Breast epithelium (tissue), 4 donors: ENCODE data around the gene KCND3. TPM values are rescaled to one million over a fixed set of nuclear protein-coding genes. Genes with fewer than 3 reads are reported as not detected.

Experiments
- DNase-seq, 2 donors: peaks; one replicate each; pipeline ENCODE4 v3.0.0-alpha.2; 2019; ENCODE audit warnings: low spot score in 2 of 2
- H3K27ac ChIP-seq, 2 donors: fragments of 200-600 bp; sonication (generic) in 1 of 2; one replicate each; pipeline ENCODE4 v1.5.1; 2016 to 2019; ENCODE audit warnings: mild to moderate bottlenecking in 1 of 2
- H3K27me3 ChIP-seq, 2 donors: fragments of 200-600 bp; sonication (generic) in 1 of 2; one replicate each; pipeline versions ENCODE4 v1.5.1 to v1.6.0; 2017 to 2019; ENCODE audit warnings: control low read depth in 1 of 2, mild to moderate bottlenecking in 1 of 2
- H3K36me3 ChIP-seq: fragments of 200-600 bp; one replicate; pipeline ENCODE4 v1.5.1; 2019
- H3K4me1 ChIP-seq, 2 donors: fragments of 200-600 bp; sonication (generic); one replicate each; pipeline ENCODE4 v1.5.1; 2016 to 2019; ENCODE audit warnings: control low read depth in 1 of 2
- H3K4me3 ChIP-seq, 3 donors: fragments of 200-600 bp; sonication (generic); 1 replicate in 2 of 3; 2 replicates in 1 of 3; pipeline ENCODE4 v1.5.1; 2016 to 2019; ENCODE audit warnings: mild to moderate bottlenecking in 3 of 3, moderate library complexity in 2 of 3
- H3K9me3 ChIP-seq, 2 donors: fragments of 200-600 bp; sonication (generic) in 1 of 2; one replicate each; pipeline ENCODE4 v1.5.1; 2016 to 2019; ENCODE audit warnings: control low read depth in 1 of 2
- CTCF ChIP-seq, 3 donors: fragments of 450-650 bp; IDR thresholded peaks; one replicate each; pipeline ENCODE4 v1.5.1; 2016 to 2017; ENCODE audit warnings: antibody characterized with exemption in 3 of 3, mild to moderate bottlenecking in 3 of 3, moderate library complexity in 3 of 3
- POLR2A ChIP-seq: fragments of 450-650 bp; IDR thresholded peaks from one replicate; pipeline ENCODE4 v1.6.1; 2016; ENCODE audit warnings: antibody characterized with exemption, mild to moderate bottlenecking, moderate library complexity
- POLR2AphosphoS5 ChIP-seq, 3 donors: sonication (generic); formaldehyde crosslinking; IDR thresholded peaks; one replicate each; pipeline ENCODE4 v1.6.1; 2017; ENCODE audit warnings: antibody characterized with exemption in 3 of 3
- intact Hi-C: fragments of 100-400 bp; cut with DNase I; formaldehyde crosslinking; loops from one replicate; pipeline ENCODE4 v1.15.1; 2023; ENCODE audit warnings: low total_unique reads
- total RNA-seq, 3 donors: library from RNA; depleted of rRNA; stranded (reverse); fragments of >200 nt; gene quantifications; one replicate each; pipeline ENCODE4 v1.1.0, GENCODE V29; 2016

The KCND3 gene
- total RNA-seq, 3 donors from 2014 or later: 5.9 to 10.2 (median 6.7) TPM

- intact Hi-C loops: loop anchor here (5.0 kb wide), 1 partner anchor 1091 kb away; no protein-coding TSS in a partner anchor
- DNase-seq: no peak
- Histone ChIP-seq H3K27ac (no peak overlapping the region), H3K27me3 (no peaks in the 10 kb centered on the region), H3K9me3 (no peaks in the 10 kb centered on the region), H3K36me3 (no peaks in the 10 kb centered on the region), H3K4me1 (no peaks in the 10 kb centered on the region), H3K4me3 (no peak overlapping the region)
- TF ChIP-seq CTCF (IDR thresholded peaks at IDR 0.05): no peak
- TF ChIP-seq POLR2AphosphoS5 (IDR thresholded peaks at IDR 0.05): no peak
- no peak for TF ChIP-seq POLR2A
Observed at GRCh38 chr1:111831153-111831552, 158.3 kb downstream of the KCND3 start.

- Histone ChIP-seq H3K27me3 (no peaks in the 10 kb centered on the region), H3K9me3 (no peaks in the 10 kb centered on the region), H3K4me1 (no peaks in the 10 kb centered on the region), H3K36me3 (no peaks in the 10 kb centered on the region), H3K4me3 (no peak overlapping the region), H3K27ac (no peak overlapping the region)
- no peak for TF ChIP-seq POLR2AphosphoS5 (IDR thresholded peaks at IDR 0.05)
- TF ChIP-seq CTCF (IDR thresholded peaks at IDR 0.05): no peak
- no peak for TF ChIP-seq POLR2A
- intact Hi-C loops: no loop called here
- no peak for DNase-seq
Observed at GRCh38 chr1:111827946-111828345, 161.5 kb downstream of the KCND3 start.

- H3K36me3 ChIP-seq: no peaks in the 10 kb centered on the region
- DNase-seq: no peak
Observed at GRCh38 chr1:111826278-111826677, 163.2 kb downstream of the KCND3 start.

GRCh38 chr1:111825217-111825616 is 164.3 kb downstream of the KCND3 start:
- intact Hi-C loops: no loop called here
- Histone ChIP-seq H3K4me3 (no peak overlapping the region), H3K9me3 (no peaks in the 10 kb centered on the region), H3K36me3 (no peaks in the 10 kb centered on the region), H3K27ac (no peak overlapping the region), H3K4me1 (no peaks in the 10 kb centered on the region), H3K27me3 (no peaks in the 10 kb centered on the region)
- DNase-seq: no peak
- TF ChIP-seq POLR2A (no peak), CTCF (IDR thresholded peaks at IDR 0.05) (no peak), POLR2AphosphoS5 (IDR thresholded peaks at IDR 0.05) (no peak)

More at GRCh38 chr1:111826278-111826677, 163.2 kb downstream of the KCND3 start:
- TF ChIP-seq CTCF (IDR thresholded peaks at IDR 0.05) (no peak), POLR2AphosphoS5 (IDR thresholded peaks at IDR 0.05) (no peak), POLR2A (no peak)
- H3K4me3 ChIP-seq: no peak overlapping the region
- intact Hi-C loops: no loop called here
- no peak overlapping the region for H3K27ac ChIP-seq
- no peaks in the 10 kb centered on the region for H3K4me1 ChIP-seq
- no peaks in the 10 kb centered on the region for H3K9me3 ChIP-seq
- H3K27me3 ChIP-seq: no peaks in the 10 kb centered on the region

- Histone ChIP-seq H3K36me3 (no peaks in the 10 kb centered on the region), H3K9me3 (no peaks in the 10 kb centered on the region), H3K4me3 (no peak overlapping the region), H3K4me1 (no peaks in the 10 kb centered on the region), H3K27ac (no peak overlapping the region), H3K27me3 (no peaks in the 10 kb centered on the region)
- intact Hi-C loops: no loop called here
- no peak for TF ChIP-seq POLR2A
- TF ChIP-seq POLR2AphosphoS5 (IDR thresholded peaks at IDR 0.05): no peak
- TF ChIP-seq CTCF (IDR thresholded peaks at IDR 0.05): no peak
- DNase-seq: no peak
Observed at GRCh38 chr1:111822138-111822537, 167.3 kb downstream of the KCND3 start.
